SK-N-SH (cell line): ENCODE data around the gene S1PR3. TPM values are rescaled to one million over a fixed set of nuclear protein-coding genes. Genes with fewer than 3 reads are reported as not detected.
A peak's percentile ranks its signal among the peaks of the same experiment; 100 is the strongest.

ENCODE experiments used
- CTCF ChIA-PET: fragments of 300-600, 350-600 bp; formaldehyde crosslinking; extraction: SDS; loops from one replicate; lab custom pipeline; 2021; lab: Yijun Ruan, JAX
- POLR2A ChIA-PET: fragments of 350-600 bp; sonication (Branson Sonifier 250); formaldehyde crosslinking; extraction: SDS; loops from one replicate; lab custom pipeline; 2020; ENCODE audit warnings: antibody characterized with exemption, inconsistent platforms; lab: Yijun Ruan, JAX
- DNase-seq: peaks from one replicate; pipeline ENCODE4 v3.0.0; 2012
- H2AFZ ChIP-seq: fragments of 200-600 bp; sonication (generic); 2 replicates; pipeline ENCODE4 v1.8.1; 2016; ENCODE audit warnings: antibody characterized with exemption, mild to moderate bottlenecking, low read depth
- H3F3A ChIP-seq: fragments of 200-600 bp; sonication (generic); replicated peaks from 2 replicates; pipeline ENCODE3; 2016; ENCODE audit warnings: antibody characterized with exemption, mild to moderate bottlenecking; ENCODE audit not compliant: insufficient read depth
- H3K27ac ChIP-seq, 2 experiments: fragments of 200-500 bp in 1 of 2; fragments of 200-600 bp in 1 of 2; sonication (Bioruptor generic) in 1 of 2; sonication (generic), shearing (Covaris generic) in 1 of 2; 2 replicates each; pipeline versions ENCODE4 v1.5.1 to v1.6.1; 2014 to 2016; ENCODE audit warnings: low read depth in 2 of 2, inconsistent platforms in 1 of 2, low read length in 1 of 2, mild to moderate bottlenecking in 1 of 2, mixed read lengths in 1 of 2
- H3K27me3 ChIP-seq: fragments of 200-600 bp; sonication (generic), shearing (Covaris generic); 2 replicates; pipeline ENCODE4 v1.6.1; 2016; ENCODE audit warnings: mixed run types; ENCODE audit not compliant: insufficient read depth
- H3K36me3 ChIP-seq, 2 experiments: fragments of 200-500 bp in 1 of 2; fragments of 200-600 bp in 1 of 2; sonication (Bioruptor generic) in 1 of 2; sonication (generic) in 1 of 2; replicated peaks in 1 of 2; 2 replicates each; pipeline versions ENCODE3 to v1.5.1; 2014 to 2016; ENCODE audit warnings: low read length in 1 of 2, mild to moderate bottlenecking in 1 of 2; ENCODE audit not compliant: insufficient read depth in 2 of 2, control insufficient read depth in 1 of 2
- H3K4me1 ChIP-seq, 2 experiments: fragments of 200-500 bp in 1 of 2; fragments of 200-600 bp in 1 of 2; sonication (Bioruptor generic) in 1 of 2; sonication (generic), shearing (Covaris generic) in 1 of 2; 2 replicates each; pipeline versions ENCODE4 v1.5.1 to v1.6.1; 2014 to 2016; ENCODE audit warnings: low read depth in 1 of 2, low read length in 1 of 2, mixed run types in 1 of 2; ENCODE audit not compliant: insufficient read depth in 2 of 2, control insufficient read depth in 1 of 2
- H3K4me2 ChIP-seq: fragments of 200-600 bp; sonication (generic), shearing (Covaris generic); 2 replicates; pipeline ENCODE4 v1.6.1; 2017; ENCODE audit warnings: mixed run types
- H3K4me3 ChIP-seq, 2 experiments: fragments of 200-500 bp in 1 of 2; fragments of 200-600 bp in 1 of 2; sonication (Bioruptor generic) in 1 of 2; sonication (generic), shearing (Covaris generic) in 1 of 2; 2 replicates each; pipeline versions ENCODE4 v1.5.1 to v1.8.1; 2014 to 2016; ENCODE audit warnings: low read depth in 2 of 2, inconsistent platforms in 1 of 2, low read length in 1 of 2, mild to moderate bottlenecking in 1 of 2, mixed read lengths in 1 of 2, moderate library complexity in 1 of 2
- H3K79me2 ChIP-seq: fragments of 200-600 bp; sonication (generic); 2 replicates; pipeline ENCODE4 v1.8.1; 2017; ENCODE audit warnings: mild to moderate bottlenecking; ENCODE audit not compliant: insufficient read depth
- H3K9ac ChIP-seq: fragments of 200-600 bp; sonication (generic); 2 replicates; pipeline ENCODE4 v1.6.1; 2017; ENCODE audit warnings: mixed run types
- H3K9me2 ChIP-seq: fragments of 200-600 bp; sonication (generic); 2 replicates; pipeline ENCODE4 v1.6.1; 2017; ENCODE audit warnings: mixed run types
- H3K9me3 ChIP-seq: fragments of 200-600 bp; sonication (generic); 2 replicates; pipeline ENCODE4 v1.6.1; 2017; ENCODE audit warnings: mixed run types, mild to moderate bottlenecking, moderate library complexity
- H4K20me1 ChIP-seq: fragments of 200-600 bp; sonication (generic); 2 replicates; pipeline ENCODE4 v1.6.1; 2017; ENCODE audit warnings: mild to moderate bottlenecking, mixed run types; ENCODE audit not compliant: insufficient read depth
- CHD2 ChIP-seq: fragments of 150-350 bp; IDR thresholded peaks from 2 replicates; pipeline ENCODE4 v1.6.1; 2018; ENCODE audit warnings: low read length; ENCODE audit not compliant: partially characterized antibody
- ELF1 ChIP-seq: IDR thresholded peaks from 2 replicates; pipeline ENCODE4 v1.4.0; 2012
- FOSL2 ChIP-seq: IDR thresholded peaks from 2 replicates; pipeline ENCODE4 v1.4.0; 2012; ENCODE audit warnings: low read depth, mild to moderate bottlenecking, moderate library complexity, borderline replicate concordance
- FOXM1 ChIP-seq: IDR thresholded peaks from 2 replicates; pipeline ENCODE4 v1.4.0; 2012; ENCODE audit warnings: low read depth, mild to moderate bottlenecking
- GABPA ChIP-seq: IDR thresholded peaks from 2 replicates; pipeline ENCODE4 v1.4.0; 2012; ENCODE audit warnings: low read depth, mild to moderate bottlenecking
- GATA2 ChIP-seq: sonication (generic); formaldehyde crosslinking; IDR thresholded peaks from 2 replicates; pipeline ENCODE4 v1.5.0; 2020; ENCODE audit warnings: mild to moderate bottlenecking, missing genetic modification reagents
- JUND ChIP-seq: IDR thresholded peaks from 2 replicates; pipeline ENCODE4 v1.4.0; 2012
- RCOR1 ChIP-seq: fragments of 150-350 bp; IDR thresholded peaks from 2 replicates; pipeline ENCODE4 v1.6.1; 2017; ENCODE audit warnings: antibody characterized with exemption, low read length
- TCF12 ChIP-seq: IDR thresholded peaks from 2 replicates; pipeline ENCODE4 v1.4.0; 2012
- YY1 ChIP-seq: IDR thresholded peaks from 2 replicates; pipeline ENCODE4 v1.4.0; 2012; ENCODE audit warnings: low read depth, mild to moderate bottlenecking
- WGBS: methylation state at CpG from one replicate; pipeline ENCODE4 v1.1.6; 2017; ENCODE audit warnings: low lambda C conversion rate; 5-methylcytosine and 5-hydroxymethylcytosine counted together
- polyA plus RNA-seq, 3 experiments: library from polyadenylated mRNA; depleted of rRNA; stranded (reverse); fragments of >200 nt; gene quantifications; 2 replicates each; pipeline ENCODE4 v1.2.3, GENCODE V29; 2012
- TF ChIP-seq, protein P1 (sequence below): IDR thresholded peaks from 2 replicates; pipeline ENCODE4 v1.4.0; 2012; ENCODE audit warnings: low read depth, borderline replicate concordance
- TF ChIP-seq, protein P2 (sequence below): fragments of 150-350 bp; IDR thresholded peaks from 2 replicates; pipeline ENCODE4 v1.6.1; 2017; ENCODE audit warnings: antibody characterized with exemption, low read length, low read depth, borderline replicate concordance
- TF ChIP-seq, protein P3 (sequence below): IDR thresholded peaks from 2 replicates; pipeline ENCODE4; 2012
- TF ChIP-seq, protein P4 (sequence below): IDR thresholded peaks from 2 replicates; pipeline ENCODE4 v1.4.0; 2012; ENCODE audit warnings: low read depth
- TF ChIP-seq, protein P5 (sequence below): fragments of 150-350 bp; IDR thresholded peaks from 2 replicates; pipeline ENCODE4 v1.6.1; 2016; ENCODE audit warnings: mild to moderate bottlenecking, low read depth, low read length
- TF ChIP-seq, protein P6 (sequence below): IDR thresholded peaks from 2 replicates; pipeline ENCODE4 v1.4.0; 2012; ENCODE audit warnings: low read depth, borderline replicate concordance

Gene S1PR3
- polyA plus RNA-seq, 1 of the 3 experiments (the other 2 are of a cell fraction), result 2.5 TPM

DNA sequence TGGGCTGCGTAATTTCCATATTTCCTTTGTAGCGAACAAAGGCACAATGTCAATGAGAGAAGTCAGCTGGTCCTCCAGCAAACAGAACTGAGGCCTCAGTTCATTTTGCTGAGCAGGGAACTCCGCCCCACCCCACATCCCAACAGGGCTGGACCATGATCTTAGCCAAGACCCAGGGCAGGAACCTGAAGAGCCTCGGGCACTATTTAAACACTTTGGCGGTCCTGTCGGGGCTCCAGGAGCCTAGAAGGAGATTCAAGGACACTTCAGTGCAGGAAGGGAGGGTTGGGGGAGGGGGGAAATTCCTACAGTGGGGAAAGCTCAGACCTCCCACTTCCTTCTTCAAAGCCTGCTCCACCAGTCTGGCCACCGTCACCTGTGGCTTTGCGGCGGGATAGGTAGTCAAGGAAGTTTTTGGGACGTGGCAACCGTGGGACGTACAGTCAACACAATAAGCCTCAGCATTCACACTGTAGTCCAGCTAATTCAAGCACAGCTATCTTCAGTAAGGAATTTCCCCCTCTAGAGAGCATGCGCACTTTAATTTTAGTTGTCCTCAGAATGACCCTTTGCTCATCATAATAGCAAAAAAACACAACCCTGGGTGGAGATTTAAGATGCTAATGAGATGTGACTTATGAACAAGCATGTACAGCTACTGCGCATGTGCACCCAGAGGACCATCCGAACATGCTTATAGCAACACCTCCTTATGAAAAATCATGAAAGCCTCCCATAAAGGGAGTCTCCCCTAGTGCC is 30.9 kb downstream of the S1PR3 start:
- CTCF ChIA-PET, result interaction anchor here (1.4 kb wide), 1 partner anchor 11 kb away, joined by 3 read pairs; no protein-coding TSS in a partner anchor
- Histone ChIP-seq H3K27ac (peak overlapping the region in 1 of 2 experiments; percentile 70; a peak in 2 of 4 replicates), H3K4me3 (no peak overlapping the region), H4K20me1 (no peaks in the 10 kb centered on the region), H3K4me2 (peak overlapping the region; percentile 65; the same call in 1 of the 2 replicates), H3K9me2 (no peaks in the 10 kb centered on the region), H3K79me2 (no peaks in the 10 kb centered on the region), H3K9ac (no peak overlapping the region), H3F3A (peaks cover 6% of the 10 kb centered on the region), H3K36me3 (peaks cover 0 to 11% of the 10 kb centered on the region in 2 experiments), H3K9me3 (no peaks in the 10 kb centered on the region), H3K4me1 (peaks cover 4 to 27% of the 10 kb centered on the region in 2 experiments; a peak in 3 of 4 replicates), H2AFZ (no peak overlapping the region), H3K27me3 (no peaks in the 10 kb centered on the region)
- WGBS, result 89% methylated on average over 14 of the region's 15 CpGs
- no peak for DNase-seq
- POLR2A ChIA-PET, result no interaction called here
- TF ChIP-seq FOSL2, result no peak
- TF ChIP-seq JUND, result no peak

DNA sequence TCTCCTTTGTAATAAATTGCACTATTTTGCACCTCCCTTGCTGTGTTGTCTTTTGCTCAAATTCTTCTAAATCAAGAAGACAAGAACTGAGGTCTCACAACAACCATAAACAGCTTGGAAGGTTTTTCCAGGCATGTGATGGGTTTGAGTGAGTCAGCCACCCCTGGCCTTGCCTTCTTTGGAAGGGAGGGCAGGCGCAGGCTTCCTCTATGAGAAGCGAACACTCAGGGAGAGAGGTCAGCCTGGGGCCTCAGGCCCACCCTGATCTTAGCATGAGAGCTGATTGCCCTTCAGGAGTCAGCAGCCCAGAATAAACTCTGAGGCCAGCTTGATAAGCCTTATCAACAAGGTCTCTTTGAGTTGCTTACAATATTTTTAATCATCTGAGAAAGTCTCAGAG is 31.6 kb downstream of the S1PR3 start:
- no peak overlapping the region for H3K4me3 ChIP-seq
- no peaks in the 10 kb centered on the region for H3K27me3 ChIP-seq
- DNase-seq, result no peak
- ChIA-PET CTCF (no interaction called here), POLR2A (no interaction called here)
- H3K9me3 ChIP-seq, result no peaks in the 10 kb centered on the region
- H4K20me1 ChIP-seq, result no peaks in the 10 kb centered on the region
- peaks cover 6% of the 10 kb centered on the region for H3F3A ChIP-seq
- H3K4me2 ChIP-seq, result peak overlapping the region; percentile 65; the same call in 1 of the 2 replicates
- H3K9ac ChIP-seq, result no peak overlapping the region
- TF ChIP-seq, protein P1, sequence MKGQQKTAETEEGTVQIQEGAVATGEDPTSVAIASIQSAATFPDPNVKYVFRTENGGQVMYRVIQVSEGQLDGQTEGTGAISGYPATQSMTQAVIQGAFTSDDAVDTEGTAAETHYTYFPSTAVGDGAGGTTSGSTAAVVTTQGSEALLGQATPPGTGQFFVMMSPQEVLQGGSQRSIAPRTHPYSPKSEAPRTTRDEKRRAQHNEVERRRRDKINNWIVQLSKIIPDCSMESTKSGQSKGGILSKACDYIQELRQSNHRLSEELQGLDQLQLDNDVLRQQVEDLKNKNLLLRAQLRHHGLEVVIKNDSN, result peak; percentile 27; the same call in 1 of the 2 replicates
- TF ChIP-seq FOXM1 (no peak), JUND (no peak), ELF1 (no peak), TCF12 (peak; percentile 36; the same call in 1 of the 2 replicates), RCOR1 (no peak), GATA2 (CRISPR knock-in tag) (no peak), GABPA (no peak), CHD2 (no peak), FOSL2 (peak; percentile 59; the same call in 1 of the 2 replicates), YY1 (no peak)
- TF ChIP-seq, protein P2, sequence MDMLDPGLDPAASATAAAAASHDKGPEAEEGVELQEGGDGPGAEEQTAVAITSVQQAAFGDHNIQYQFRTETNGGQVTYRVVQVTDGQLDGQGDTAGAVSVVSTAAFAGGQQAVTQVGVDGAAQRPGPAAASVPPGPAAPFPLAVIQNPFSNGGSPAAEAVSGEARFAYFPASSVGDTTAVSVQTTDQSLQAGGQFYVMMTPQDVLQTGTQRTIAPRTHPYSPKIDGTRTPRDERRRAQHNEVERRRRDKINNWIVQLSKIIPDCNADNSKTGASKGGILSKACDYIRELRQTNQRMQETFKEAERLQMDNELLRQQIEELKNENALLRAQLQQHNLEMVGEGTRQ, result no peak
- TF ChIP-seq, protein P3, sequence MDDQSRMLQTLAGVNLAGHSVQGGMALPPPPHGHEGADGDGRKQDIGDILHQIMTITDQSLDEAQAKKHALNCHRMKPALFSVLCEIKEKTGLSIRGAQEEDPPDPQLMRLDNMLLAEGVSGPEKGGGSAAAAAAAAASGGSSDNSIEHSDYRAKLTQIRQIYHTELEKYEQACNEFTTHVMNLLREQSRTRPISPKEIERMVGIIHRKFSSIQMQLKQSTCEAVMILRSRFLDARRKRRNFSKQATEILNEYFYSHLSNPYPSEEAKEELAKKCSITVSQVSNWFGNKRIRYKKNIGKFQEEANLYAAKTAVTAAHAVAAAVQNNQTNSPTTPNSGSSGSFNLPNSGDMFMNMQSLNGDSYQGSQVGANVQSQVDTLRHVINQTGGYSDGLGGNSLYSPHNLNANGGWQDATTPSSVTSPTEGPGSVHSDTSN, result peak; percentile 21; the same call in 1 of the 2 replicates
- TF ChIP-seq, protein P4, sequence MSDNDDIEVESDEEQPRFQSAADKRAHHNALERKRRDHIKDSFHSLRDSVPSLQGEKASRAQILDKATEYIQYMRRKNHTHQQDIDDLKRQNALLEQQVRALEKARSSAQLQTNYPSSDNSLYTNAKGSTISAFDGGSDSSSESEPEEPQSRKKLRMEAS, result peak; percentile 50; the same call in 1 of the 2 replicates
- TF ChIP-seq, protein P5, sequence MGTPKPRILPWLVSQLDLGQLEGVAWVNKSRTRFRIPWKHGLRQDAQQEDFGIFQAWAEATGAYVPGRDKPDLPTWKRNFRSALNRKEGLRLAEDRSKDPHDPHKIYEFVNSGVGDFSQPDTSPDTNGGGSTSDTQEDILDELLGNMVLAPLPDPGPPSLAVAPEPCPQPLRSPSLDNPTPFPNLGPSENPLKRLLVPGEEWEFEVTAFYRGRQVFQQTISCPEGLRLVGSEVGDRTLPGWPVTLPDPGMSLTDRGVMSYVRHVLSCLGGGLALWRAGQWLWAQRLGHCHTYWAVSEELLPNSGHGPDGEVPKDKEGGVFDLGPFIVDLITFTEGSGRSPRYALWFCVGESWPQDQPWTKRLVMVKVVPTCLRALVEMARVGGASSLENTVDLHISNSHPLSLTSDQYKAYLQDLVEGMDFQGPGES, result no peak
- TF ChIP-seq, protein P6, sequence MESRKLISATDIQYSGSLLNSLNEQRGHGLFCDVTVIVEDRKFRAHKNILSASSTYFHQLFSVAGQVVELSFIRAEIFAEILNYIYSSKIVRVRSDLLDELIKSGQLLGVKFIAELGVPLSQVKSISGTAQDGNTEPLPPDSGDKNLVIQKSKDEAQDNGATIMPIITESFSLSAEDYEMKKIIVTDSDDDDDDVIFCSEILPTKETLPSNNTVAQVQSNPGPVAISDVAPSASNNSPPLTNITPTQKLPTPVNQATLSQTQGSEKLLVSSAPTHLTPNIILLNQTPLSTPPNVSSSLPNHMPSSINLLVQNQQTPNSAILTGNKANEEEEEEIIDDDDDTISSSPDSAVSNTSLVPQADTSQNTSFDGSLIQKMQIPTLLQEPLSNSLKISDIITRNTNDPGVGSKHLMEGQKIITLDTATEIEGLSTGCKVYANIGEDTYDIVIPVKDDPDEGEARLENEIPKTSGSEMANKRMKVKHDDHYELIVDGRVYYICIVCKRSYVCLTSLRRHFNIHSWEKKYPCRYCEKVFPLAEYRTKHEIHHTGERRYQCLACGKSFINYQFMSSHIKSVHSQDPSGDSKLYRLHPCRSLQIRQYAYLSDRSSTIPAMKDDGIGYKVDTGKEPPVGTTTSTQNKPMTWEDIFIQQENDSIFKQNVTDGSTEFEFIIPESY, result no peak
- peaks cover 4 to 27% of the 10 kb centered on the region in 2 experiments; a peak in 3 of 4 replicates for H3K4me1 ChIP-seq
- no peaks in the 10 kb centered on the region for H3K9me2 ChIP-seq
- H3K27ac ChIP-seq, result peak overlapping the region in 1 of 2 experiments; percentile 70; a peak in 3 of 4 replicates
- H3K36me3 ChIP-seq, result peaks cover 0 to 11% of the 10 kb centered on the region in 2 experiments
- H3K79me2 ChIP-seq, result no peaks in the 10 kb centered on the region
- 40% methylated on average over 2 of the region's 2 CpGs for WGBS
- no peak overlapping the region; the same call in 1 of the 2 replicates for H2AFZ ChIP-seq
